Erythroblast (primary cell): ENCODE measurements around the gene EGLN3.
"Not testable (repeated sequence)": the region's sequence is repeated elsewhere in the genome, so short reads cannot be mapped to it uniquely, and the experiment has no call there.

Source experiments
- GATA1 ChIP-seq: IDR thresholded peaks from 2 replicates; pipeline ENCODE4 v1.6.1; 2011; ENCODE audit warnings: low read depth, mild to moderate bottlenecking, control low read depth, low read length, moderate library complexity
- POLR2A ChIP-seq: IDR thresholded peaks from 2 replicates; pipeline ENCODE4 v1.6.1; 2011; ENCODE audit warnings: mild to moderate bottlenecking, low read length

DNA sequence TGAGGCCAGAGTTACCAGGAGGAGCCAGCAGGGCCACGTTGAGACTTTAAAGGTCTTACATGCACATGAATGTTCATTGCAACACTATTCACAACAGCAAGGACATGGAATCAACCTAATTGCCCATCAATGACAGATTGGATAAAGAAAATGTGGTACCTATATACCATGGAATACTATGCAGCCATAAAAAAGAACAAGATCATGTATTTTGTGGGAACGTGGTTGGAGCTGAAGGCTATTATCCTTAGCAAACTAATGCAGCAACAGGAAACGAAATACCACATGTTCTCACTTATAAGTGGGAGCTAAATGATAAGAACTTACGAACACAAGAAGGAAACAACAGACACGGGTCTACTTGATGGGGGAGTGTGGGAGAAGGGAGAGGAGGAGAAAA is 11.6 kb upstream of the EGLN3 start:
- TF ChIP-seq POLR2A, GATA1: not testable (repeated sequence)
